Breast epithelium (tissue), 4 donors: ENCODE measurements around the gene VENTX. TPM values are rescaled to one million over a fixed set of nuclear protein-coding genes. Genes with fewer than 3 reads are reported as not detected.
"Not testable (repeated sequence)": the region's sequence is repeated elsewhere in the genome, so short reads cannot be mapped to it uniquely, and the experiment has no call there.

Experiments used
- DNase-seq, 2 donors: peaks; one replicate each; pipeline ENCODE4 v3.0.0-alpha.2; 2019; ENCODE audit warnings: low spot score in 2 of 2
- H3K27ac ChIP-seq, 2 donors: fragments of 200-600 bp; sonication (generic) in 1 of 2; one replicate each; pipeline ENCODE4 v1.5.1; 2016 to 2019; ENCODE audit warnings: mild to moderate bottlenecking in 1 of 2
- H3K27me3 ChIP-seq, 2 donors: fragments of 200-600 bp; sonication (generic) in 1 of 2; one replicate each; pipeline versions ENCODE4 v1.5.1 to v1.6.0; 2017 to 2019; ENCODE audit warnings: control low read depth in 1 of 2, mild to moderate bottlenecking in 1 of 2
- H3K36me3 ChIP-seq: fragments of 200-600 bp; one replicate; pipeline ENCODE4 v1.5.1; 2019
- H3K4me1 ChIP-seq, 2 donors: fragments of 200-600 bp; sonication (generic); one replicate each; pipeline ENCODE4 v1.5.1; 2016 to 2019; ENCODE audit warnings: control low read depth in 1 of 2
- H3K4me3 ChIP-seq, 3 donors: fragments of 200-600 bp; sonication (generic); 1 replicate in 2 of 3; 2 replicates in 1 of 3; pipeline ENCODE4 v1.5.1; 2016 to 2019; ENCODE audit warnings: mild to moderate bottlenecking in 3 of 3, moderate library complexity in 2 of 3
- H3K9me3 ChIP-seq, 2 donors: fragments of 200-600 bp; sonication (generic) in 1 of 2; one replicate each; pipeline ENCODE4 v1.5.1; 2016 to 2019; ENCODE audit warnings: control low read depth in 1 of 2
- POLR2A ChIP-seq: fragments of 450-650 bp; IDR thresholded peaks from one replicate; pipeline ENCODE4 v1.6.1; 2016; ENCODE audit warnings: antibody characterized with exemption, mild to moderate bottlenecking, moderate library complexity
- POLR2AphosphoS5 ChIP-seq, 3 donors: sonication (generic); formaldehyde crosslinking; IDR thresholded peaks; one replicate each; pipeline ENCODE4 v1.6.1; 2017; ENCODE audit warnings: antibody characterized with exemption in 3 of 3
- intact Hi-C: fragments of 100-400 bp; cut with DNase I; formaldehyde crosslinking; loops from one replicate; pipeline ENCODE4 v1.15.1; 2023; ENCODE audit warnings: low total_unique reads
- total RNA-seq, 3 donors: library from RNA; depleted of rRNA; stranded (reverse); fragments of >200 nt; gene quantifications; one replicate each; pipeline ENCODE4 v1.1.0, GENCODE V29; 2016
- TF ChIP-seq, protein P1 (sequence below), 3 donors: fragments of 450-650 bp; IDR thresholded peaks; one replicate each; pipeline ENCODE4 v1.5.1; 2016 to 2017; ENCODE audit warnings: antibody characterized with exemption in 3 of 3, mild to moderate bottlenecking in 3 of 3, moderate library complexity in 3 of 3

VENTX gene
- total RNA-seq, 3 donors from 2014 or later: 0.33 to 4.6 (median 0.73) TPM

DNA sequence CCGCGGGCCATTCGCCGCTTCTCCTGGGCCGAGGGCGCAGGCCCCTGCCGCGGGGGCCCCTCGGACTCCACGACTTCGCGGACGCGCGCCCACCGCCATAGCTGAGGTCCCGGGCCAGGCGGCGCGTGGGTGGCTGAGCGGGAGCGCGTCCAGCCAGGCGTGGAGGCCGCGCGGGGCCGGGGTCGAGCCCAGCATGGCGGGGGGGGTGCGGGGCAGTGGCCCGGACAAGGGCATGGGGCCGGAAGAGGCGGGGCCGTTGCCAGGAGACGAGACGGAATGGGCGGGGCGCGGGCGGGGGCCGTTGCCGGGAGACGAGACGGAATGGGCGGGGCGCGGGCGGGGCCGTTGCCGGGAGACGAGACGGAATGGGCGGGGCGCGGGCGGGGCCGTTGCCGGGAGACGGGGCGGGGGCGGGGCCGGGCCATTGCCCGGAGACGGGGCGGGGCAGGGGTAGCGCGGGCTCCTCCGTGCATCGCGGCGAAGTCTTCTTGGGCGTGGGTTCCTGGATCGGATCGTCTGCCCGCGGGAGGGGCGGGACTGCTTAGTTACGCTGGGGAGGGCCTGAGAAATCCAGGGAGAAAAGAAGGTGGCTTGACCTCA is 24.2 kb downstream of the VENTX start:
- H3K9me3 ChIP-seq: no peaks in the 10 kb centered on the region
- peak; percentile 80 to 87 for DNase-seq
- intact Hi-C loops: no loop called here
- TF ChIP-seq POLR2A (no peak), POLR2AphosphoS5 (IDR thresholded peaks at IDR 0.05) (peak in 2 of 3 donors; percentile 32 to 49)
- TF ChIP-seq, protein P1, sequence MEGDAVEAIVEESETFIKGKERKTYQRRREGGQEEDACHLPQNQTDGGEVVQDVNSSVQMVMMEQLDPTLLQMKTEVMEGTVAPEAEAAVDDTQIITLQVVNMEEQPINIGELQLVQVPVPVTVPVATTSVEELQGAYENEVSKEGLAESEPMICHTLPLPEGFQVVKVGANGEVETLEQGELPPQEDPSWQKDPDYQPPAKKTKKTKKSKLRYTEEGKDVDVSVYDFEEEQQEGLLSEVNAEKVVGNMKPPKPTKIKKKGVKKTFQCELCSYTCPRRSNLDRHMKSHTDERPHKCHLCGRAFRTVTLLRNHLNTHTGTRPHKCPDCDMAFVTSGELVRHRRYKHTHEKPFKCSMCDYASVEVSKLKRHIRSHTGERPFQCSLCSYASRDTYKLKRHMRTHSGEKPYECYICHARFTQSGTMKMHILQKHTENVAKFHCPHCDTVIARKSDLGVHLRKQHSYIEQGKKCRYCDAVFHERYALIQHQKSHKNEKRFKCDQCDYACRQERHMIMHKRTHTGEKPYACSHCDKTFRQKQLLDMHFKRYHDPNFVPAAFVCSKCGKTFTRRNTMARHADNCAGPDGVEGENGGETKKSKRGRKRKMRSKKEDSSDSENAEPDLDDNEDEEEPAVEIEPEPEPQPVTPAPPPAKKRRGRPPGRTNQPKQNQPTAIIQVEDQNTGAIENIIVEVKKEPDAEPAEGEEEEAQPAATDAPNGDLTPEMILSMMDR (IDR thresholded peaks at IDR 0.05): no peak
- H3K27ac ChIP-seq: peak overlapping the region; percentile 92 to 96
- no peaks in the 10 kb centered on the region for H3K36me3 ChIP-seq
- peaks cover 14 to 15% of the 10 kb centered on the region in 2 donors for H3K4me1 ChIP-seq
- H3K27me3 ChIP-seq: no peaks in the 10 kb centered on the region
- H3K4me3 ChIP-seq: peak overlapping the region; percentile 76 to 98 (median 79)

GRCh38 chr10:133262696-133263095 is 25.0 kb downstream of the VENTX start:
- no peak for DNase-seq
- no peaks in the 10 kb centered on the region for H3K27me3 ChIP-seq
- intact Hi-C loops: no loop called here
- peak overlapping the region in 1 of 2 donors; percentile 17 for H3K27ac ChIP-seq
- TF ChIP-seq, protein P1 (IDR thresholded peaks at IDR 0.05): no peak
- TF ChIP-seq POLR2A (no peak), POLR2AphosphoS5 (IDR thresholded peaks at IDR 0.05) (no peak)
- H3K9me3 ChIP-seq: no peaks in the 10 kb centered on the region
- H3K4me1 ChIP-seq: peaks cover 11 to 14% of the 10 kb centered on the region in 2 donors
- no peak overlapping the region for H3K4me3 ChIP-seq
- no peaks in the 10 kb centered on the region for H3K36me3 ChIP-seq

DNA sequence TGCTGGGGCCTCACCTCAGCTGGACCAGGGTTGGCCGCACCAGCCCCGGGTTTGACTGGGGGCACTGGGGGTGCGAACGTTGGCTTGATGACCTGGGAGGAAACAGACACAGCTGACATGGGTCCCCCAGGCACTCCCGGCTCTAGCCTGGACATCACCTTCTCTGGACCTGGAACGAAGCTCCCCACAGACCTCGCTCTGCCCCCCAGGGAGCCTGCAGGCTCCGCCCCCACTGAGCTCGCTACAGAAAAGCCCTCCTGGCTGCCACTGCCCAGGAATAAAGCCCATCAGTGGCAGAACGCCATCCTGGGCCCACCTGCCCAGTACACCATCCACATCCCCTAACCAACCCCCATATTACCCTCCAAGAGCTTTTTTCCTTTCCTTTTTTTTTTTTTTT is 26.0 kb downstream of the VENTX start:
- no peak overlapping the region for H3K4me3 ChIP-seq
- intact Hi-C loops: no loop called here
- H3K36me3 ChIP-seq: no peaks in the 10 kb centered on the region
- DNase-seq: no peak
- TF ChIP-seq POLR2A: no peak
- TF ChIP-seq POLR2AphosphoS5 (IDR thresholded peaks at IDR 0.05): no peak
- TF ChIP-seq, protein P1 (IDR thresholded peaks at IDR 0.05): no peak
- H3K27ac ChIP-seq: no peak overlapping the region
- H3K27me3 ChIP-seq: no peaks in the 10 kb centered on the region
- H3K4me1 ChIP-seq: peaks cover 2 to 4% of the 10 kb centered on the region in 2 donors
- H3K9me3 ChIP-seq: no peaks in the 10 kb centered on the region

DNA sequence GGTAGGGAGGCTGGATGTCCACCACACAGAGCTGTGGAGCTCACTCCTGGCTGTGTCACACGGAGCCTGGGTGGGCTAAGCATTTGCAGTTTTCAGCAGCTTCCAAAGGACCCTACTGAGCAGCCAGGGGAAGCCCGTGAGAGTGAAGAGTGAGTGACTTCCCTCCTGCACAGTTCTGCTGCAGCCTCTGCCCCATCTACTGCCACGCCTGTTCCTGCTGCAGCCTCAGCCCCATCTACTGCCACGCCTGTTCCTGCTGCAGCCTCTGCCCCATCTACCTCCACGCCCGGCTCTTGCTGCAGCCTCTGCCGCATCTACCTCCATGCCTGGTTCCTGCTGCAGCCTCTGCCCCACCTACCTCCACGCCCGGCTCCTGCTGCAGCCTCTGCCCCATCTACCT is 26.8 kb downstream of the VENTX start:
- no peak for DNase-seq
- H3K36me3 ChIP-seq: no peaks in the 10 kb centered on the region
- no peak overlapping the region for H3K27ac ChIP-seq
- intact Hi-C loops: no loop called here
- TF ChIP-seq POLR2A: no peak
- no peak for TF ChIP-seq POLR2AphosphoS5 (IDR thresholded peaks at IDR 0.05)
- TF ChIP-seq, protein P1 (IDR thresholded peaks at IDR 0.05): no peak
- no peaks in the 10 kb centered on the region for H3K27me3 ChIP-seq
- H3K9me3 ChIP-seq: no peaks in the 10 kb centered on the region
- no peaks in the 10 kb centered on the region for H3K4me1 ChIP-seq
- no peak overlapping the region for H3K4me3 ChIP-seq

- intact Hi-C loops, H3K4me3 ChIP-seq, H3K27me3 ChIP-seq, H3K36me3 ChIP-seq, H3K4me1 ChIP-seq, H3K27ac ChIP-seq, H3K9me3 ChIP-seq, DNase-seq: not testable (repeated sequence)
Observed at GRCh38 chr10:133265052-133265451, 27.4 kb downstream of the VENTX start.
